H1 (cell line): ENCODE measurements around the gene WSCD1.

ENCODE experiments used
- CHD2 ChIP-seq: IDR thresholded peaks from 2 replicates; pipeline ENCODE4 v1.6.1; 2012; ENCODE audit warnings: low read length, improper control_type of control experiment
- CREB1 ChIP-seq: IDR thresholded peaks from 2 replicates; pipeline ENCODE4 v1.6.1; 2012; ENCODE audit warnings: inconsistent platforms
- EGR1 ChIP-seq: IDR thresholded peaks from 2 replicates; pipeline ENCODE4 v1.6.1; 2011; ENCODE audit warnings: low read depth, low read length, borderline replicate concordance
- EZH2 ChIP-seq: fragments of 200-600 bp; sonication (generic); IDR thresholded peaks from 2 replicates; pipeline ENCODE4 v1.7.1; 2012; ENCODE audit warnings: low read depth, mild to moderate bottlenecking, moderate library complexity, low read length, inconsistent platforms; ENCODE audit not compliant: severe bottlenecking
- JUND ChIP-seq: IDR thresholded peaks from 2 replicates; pipeline ENCODE4 v1.6.1; 2011; ENCODE audit warnings: mild to moderate bottlenecking, improper control_type of control experiment, low read length
- POLR2A ChIP-seq, 2 experiments: IDR thresholded peaks; 1 replicate in 1 of 2; 2 replicates in 1 of 2; pipeline ENCODE4 v1.6.1; 2011; ENCODE audit warnings: low read depth in 2 of 2, low read length in 2 of 2, mild to moderate bottlenecking in 2 of 2; ENCODE audit errors: control extremely low read depth in 1 of 2
- SP1 ChIP-seq: IDR thresholded peaks from 2 replicates; pipeline ENCODE4 v1.6.1; 2011; ENCODE audit warnings: low read depth, low read length
- TEAD4 ChIP-seq: IDR thresholded peaks from 2 replicates; pipeline ENCODE4 v1.6.1; 2012; ENCODE audit warnings: low read depth, low read length, inconsistent platforms, mixed read lengths
- TF ChIP-seq, protein P1 (sequence below), 3 experiments: IDR thresholded peaks; 1 replicate in 2 of 3; 2 replicates in 1 of 3; pipeline versions ENCODE4 v1.5.1 to v1.6.1; 2011; ENCODE audit warnings: low read length in 3 of 3, mild to moderate bottlenecking in 3 of 3, inconsistent platforms in 2 of 3, low read depth in 1 of 3, moderate library complexity in 1 of 3; ENCODE audit not compliant: insufficient read depth in 1 of 3; ENCODE audit errors: control extremely low read depth in 1 of 3

DNA sequence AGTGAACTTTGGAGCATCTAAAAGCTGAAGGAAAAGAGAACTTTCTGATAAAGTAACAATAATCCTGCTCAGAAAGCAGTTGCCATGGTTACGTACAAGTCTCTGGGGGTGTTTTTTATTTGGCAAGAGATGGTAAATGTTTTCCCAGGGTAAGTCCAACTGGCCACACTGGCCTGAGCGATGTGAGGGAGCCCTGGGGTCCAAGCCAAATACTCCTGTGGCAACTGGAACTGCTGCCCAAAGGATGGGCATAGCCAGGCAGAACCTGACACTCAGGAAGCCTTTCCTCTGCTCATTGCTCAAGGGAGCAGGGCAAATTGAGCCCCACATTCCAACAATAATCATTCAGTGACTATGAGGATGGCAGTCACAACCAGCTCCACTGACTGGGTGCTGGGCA lies 26.8 kb upstream of the WSCD1 start:
- TF ChIP-seq, protein P1, sequence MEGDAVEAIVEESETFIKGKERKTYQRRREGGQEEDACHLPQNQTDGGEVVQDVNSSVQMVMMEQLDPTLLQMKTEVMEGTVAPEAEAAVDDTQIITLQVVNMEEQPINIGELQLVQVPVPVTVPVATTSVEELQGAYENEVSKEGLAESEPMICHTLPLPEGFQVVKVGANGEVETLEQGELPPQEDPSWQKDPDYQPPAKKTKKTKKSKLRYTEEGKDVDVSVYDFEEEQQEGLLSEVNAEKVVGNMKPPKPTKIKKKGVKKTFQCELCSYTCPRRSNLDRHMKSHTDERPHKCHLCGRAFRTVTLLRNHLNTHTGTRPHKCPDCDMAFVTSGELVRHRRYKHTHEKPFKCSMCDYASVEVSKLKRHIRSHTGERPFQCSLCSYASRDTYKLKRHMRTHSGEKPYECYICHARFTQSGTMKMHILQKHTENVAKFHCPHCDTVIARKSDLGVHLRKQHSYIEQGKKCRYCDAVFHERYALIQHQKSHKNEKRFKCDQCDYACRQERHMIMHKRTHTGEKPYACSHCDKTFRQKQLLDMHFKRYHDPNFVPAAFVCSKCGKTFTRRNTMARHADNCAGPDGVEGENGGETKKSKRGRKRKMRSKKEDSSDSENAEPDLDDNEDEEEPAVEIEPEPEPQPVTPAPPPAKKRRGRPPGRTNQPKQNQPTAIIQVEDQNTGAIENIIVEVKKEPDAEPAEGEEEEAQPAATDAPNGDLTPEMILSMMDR (IDR thresholded peaks at IDR 0.05; ENCODE audit: control extremely low read depth in 1 of 3, insufficient read depth in 1 of 3, low read depth in 1 of 3, low read length in 3 of 3) = no peak
- TF ChIP-seq SP1 (no peak), POLR2A (IDR thresholded peaks at IDR 0.05; ENCODE audit: control extremely low read depth in 1 of 2, low read depth in 2 of 2, low read length in 2 of 2) (no peak), CHD2 (no peak), EZH2 (no peak), TEAD4 (no peak), CREB1 (no peak), JUND (no peak), EGR1 (no peak)
